Measurements from ENCODE around the gene TAGLN3.

GRCh38 chr3:111951032-111951431 is 47.7 kb upstream of the TAGLN3 start:
- TF ChIP-seq, protein P1, sequence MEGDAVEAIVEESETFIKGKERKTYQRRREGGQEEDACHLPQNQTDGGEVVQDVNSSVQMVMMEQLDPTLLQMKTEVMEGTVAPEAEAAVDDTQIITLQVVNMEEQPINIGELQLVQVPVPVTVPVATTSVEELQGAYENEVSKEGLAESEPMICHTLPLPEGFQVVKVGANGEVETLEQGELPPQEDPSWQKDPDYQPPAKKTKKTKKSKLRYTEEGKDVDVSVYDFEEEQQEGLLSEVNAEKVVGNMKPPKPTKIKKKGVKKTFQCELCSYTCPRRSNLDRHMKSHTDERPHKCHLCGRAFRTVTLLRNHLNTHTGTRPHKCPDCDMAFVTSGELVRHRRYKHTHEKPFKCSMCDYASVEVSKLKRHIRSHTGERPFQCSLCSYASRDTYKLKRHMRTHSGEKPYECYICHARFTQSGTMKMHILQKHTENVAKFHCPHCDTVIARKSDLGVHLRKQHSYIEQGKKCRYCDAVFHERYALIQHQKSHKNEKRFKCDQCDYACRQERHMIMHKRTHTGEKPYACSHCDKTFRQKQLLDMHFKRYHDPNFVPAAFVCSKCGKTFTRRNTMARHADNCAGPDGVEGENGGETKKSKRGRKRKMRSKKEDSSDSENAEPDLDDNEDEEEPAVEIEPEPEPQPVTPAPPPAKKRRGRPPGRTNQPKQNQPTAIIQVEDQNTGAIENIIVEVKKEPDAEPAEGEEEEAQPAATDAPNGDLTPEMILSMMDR (IDR thresholded peaks at IDR 0.05), result no peak
- no peak for TF ChIP-seq POLR2A (IDR thresholded peaks at IDR 0.05)
